Neural progenitor cell (in vitro differentiated cells): ENCODE data around the gene GJC2.

ENCODE experiments used
- EZH2 ChIP-seq: fragments of 200-600 bp; sonication (generic); IDR thresholded peaks from 2 replicates; pipeline ENCODE4 v1.6.1; 2017; ENCODE audit warnings: antibody characterized with exemption, mild to moderate bottlenecking, moderate library complexity
- TF ChIP-seq, protein P1 (sequence below): fragments of 200-600 bp; sonication (generic); IDR thresholded peaks from 2 replicates; pipeline ENCODE4 v1.5.1; 2017; ENCODE audit warnings: antibody characterized with exemption, mild to moderate bottlenecking

GRCh38 chr1:228197555-228198147, 47.9 kb downstream of the GJC2 start:
- TF ChIP-seq EZH2: no peak
- TF ChIP-seq, protein P1, sequence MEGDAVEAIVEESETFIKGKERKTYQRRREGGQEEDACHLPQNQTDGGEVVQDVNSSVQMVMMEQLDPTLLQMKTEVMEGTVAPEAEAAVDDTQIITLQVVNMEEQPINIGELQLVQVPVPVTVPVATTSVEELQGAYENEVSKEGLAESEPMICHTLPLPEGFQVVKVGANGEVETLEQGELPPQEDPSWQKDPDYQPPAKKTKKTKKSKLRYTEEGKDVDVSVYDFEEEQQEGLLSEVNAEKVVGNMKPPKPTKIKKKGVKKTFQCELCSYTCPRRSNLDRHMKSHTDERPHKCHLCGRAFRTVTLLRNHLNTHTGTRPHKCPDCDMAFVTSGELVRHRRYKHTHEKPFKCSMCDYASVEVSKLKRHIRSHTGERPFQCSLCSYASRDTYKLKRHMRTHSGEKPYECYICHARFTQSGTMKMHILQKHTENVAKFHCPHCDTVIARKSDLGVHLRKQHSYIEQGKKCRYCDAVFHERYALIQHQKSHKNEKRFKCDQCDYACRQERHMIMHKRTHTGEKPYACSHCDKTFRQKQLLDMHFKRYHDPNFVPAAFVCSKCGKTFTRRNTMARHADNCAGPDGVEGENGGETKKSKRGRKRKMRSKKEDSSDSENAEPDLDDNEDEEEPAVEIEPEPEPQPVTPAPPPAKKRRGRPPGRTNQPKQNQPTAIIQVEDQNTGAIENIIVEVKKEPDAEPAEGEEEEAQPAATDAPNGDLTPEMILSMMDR: no peak
